Brain pericyte (primary cell): ENCODE results near the gene NUP205.

ENCODE experiments used
- DNase-seq: peaks from one replicate; pipeline ENCODE4 v3.0.0-alpha.2; 2012; ENCODE audit warnings: low read depth, low spot score

NUP205 gene

DNA sequence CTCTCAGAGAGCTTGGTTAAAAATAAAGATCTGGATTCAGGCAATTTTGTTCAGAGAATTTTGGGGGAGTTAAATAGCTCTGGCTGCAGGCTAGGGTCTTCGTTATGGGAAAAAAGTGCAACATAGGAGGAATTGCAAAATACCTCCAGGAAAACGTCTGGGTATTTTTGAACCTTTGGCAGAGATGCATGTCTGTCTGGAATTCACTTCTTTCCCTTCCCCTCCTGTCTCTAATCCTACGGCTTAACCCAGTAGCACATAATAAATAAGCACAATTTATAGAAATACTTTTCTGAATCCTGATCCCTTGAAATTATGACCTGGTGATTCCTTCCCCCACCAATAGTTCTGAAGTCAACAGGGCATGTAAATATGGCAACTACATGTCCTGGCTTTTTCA lies 19.3 kb upstream of the NUP205 start:
- no peak for DNase-seq

DNA sequence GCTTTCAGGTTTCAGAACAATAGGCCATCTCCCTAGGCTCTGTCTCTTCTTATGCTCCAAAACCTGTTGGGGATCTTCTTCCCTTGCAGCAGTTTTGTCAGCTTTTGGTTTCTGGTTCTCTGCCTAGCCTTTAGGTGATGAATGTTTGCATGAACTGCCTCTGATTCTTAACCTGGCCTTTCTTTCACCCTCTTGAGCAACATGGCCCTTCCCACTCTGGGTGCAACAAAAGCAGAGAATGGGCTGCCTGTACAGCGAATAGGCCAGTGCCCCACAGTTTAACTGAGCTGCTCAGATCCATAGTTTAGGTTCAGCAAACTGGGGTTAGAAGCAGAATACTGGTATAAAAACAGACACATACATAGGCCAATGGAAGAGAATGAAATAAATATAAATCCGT lies 18.1 kb upstream of the NUP205 start:
- no peak for DNase-seq

DNA sequence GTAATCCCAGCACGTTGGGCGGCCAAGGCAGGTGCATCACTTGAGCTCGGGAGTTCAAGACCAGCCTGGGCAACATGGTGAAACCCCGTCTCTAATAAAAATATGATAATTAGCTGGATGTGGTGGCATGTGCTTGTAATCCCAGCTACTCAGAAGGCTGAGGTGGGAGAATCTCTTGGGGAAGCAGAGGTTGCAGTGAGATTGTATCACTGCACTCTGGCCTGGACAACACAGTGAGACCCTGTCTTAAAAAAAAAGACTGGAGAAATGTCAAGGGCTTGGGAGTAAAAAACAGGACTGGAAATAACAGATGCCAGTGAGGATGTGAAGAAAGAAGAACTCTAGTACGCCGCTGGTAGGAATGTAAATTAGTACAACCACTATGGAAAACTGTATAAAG lies 16.7 kb upstream of the NUP205 start:
- DNase-seq: no peak

- DNase-seq: no peak
Observed at GRCh38 chr7:135550196-135550595, 7.5 kb upstream of the NUP205 start.

DNA sequence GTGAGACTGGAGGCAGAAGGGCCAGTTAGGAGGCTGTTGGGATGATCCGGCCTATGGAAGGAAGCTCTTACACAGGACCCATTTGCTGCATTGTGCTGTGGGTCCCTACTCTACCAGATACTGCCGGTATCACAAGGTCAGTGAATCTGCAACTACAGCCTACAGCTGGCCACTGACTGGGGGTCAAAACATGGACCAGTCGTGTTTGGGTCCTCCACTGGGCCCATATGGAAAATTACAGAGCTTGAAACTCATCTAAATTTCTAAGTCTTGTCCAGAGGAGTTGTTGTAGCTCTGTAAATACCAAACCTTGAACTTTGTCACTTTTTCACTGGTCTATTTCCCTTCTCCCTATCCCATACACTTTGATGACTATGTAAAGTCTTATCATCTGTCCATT lies 5.6 kb upstream of the NUP205 start:
- DNase-seq: no peak

DNA sequence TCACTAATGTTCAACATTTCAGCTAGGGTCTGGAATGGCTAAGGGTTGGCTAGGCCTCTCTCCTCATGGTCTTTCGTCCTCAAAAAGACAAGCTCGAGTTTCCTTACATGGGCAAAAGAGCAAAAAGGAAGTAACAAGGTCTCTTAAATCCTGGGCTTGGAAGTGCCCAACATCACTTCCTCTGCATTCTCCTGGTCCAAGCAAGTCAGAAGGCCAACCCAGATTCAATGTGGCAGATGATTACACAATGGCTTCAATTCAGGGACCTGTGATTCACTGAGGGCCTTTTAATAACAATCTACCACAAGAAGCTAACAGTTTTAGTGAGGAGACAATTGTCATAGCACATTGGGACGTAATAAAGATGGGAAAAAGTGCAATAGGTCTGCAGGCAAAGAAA lies 4.4 kb upstream of the NUP205 start:
- no peak for DNase-seq

GRCh38 chr7:135558337-135558767 lies 635 bp downstream of the NUP205 start:
- peak; percentile 12 for DNase-seq

DNA sequence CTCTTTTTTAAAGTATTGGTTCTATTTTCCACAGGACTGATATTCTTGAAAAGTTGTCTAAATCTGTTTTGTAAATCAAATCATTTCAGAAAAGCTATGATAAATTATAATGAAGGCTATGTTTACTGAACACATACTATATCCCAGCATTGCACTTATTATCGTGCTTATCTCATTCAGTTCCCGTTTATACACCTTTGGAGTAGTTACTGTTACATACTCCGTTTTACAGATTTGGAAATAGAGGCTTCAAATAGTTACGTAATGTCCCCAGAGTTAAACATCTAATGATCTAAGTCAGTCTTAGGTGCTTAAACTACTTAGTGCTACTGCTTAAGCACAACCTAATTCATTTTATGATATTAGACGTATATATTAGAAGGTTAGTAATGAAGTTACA lies 1.2 kb downstream of the NUP205 start:
- DNase-seq: no peak

- DNase-seq: no peak
Observed at GRCh38 chr7:135560631-135561030, 2.9 kb downstream of the NUP205 start.

DNA sequence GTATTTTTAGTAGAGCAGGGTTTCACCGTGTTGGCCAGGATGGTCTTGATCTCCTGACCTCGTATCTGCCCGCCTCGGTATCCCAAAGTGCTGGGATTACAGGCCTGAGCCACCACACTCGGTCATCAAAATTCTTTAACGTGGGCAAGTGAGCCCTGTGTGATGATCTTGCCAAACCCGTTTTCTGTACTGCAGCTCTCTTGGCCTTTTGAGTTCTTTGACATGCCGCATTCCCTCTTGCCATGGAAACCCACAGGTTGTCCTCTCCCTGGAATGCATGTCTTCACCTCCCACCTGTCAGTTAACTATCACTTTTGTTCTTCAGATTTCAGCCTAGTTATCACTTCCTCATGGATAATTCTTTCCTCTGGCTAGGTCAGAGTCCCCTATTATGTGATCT lies 5.0 kb downstream of the NUP205 start:
- no peak for DNase-seq

- DNase-seq: no peak
Observed at GRCh38 chr7:135571834-135572233, 14.1 kb downstream of the NUP205 start.

DNA sequence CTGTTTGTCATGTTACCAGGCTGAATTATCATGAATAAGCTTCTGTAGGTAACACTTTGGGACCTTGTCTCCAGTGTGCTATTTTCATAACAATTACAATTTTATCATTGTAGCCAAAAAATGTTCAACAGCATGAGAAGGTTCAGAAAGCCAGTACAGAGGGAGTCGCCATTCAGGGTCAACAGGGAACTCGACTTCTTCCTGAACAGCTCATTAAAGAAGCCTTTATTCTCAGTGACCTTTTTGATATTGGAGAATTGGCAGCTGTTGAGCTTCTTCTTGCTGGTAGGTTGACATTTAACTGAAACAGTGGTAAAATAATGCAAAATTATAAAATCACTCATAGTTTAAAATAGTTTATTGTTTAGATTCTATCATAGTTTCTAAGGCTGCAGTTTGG lies 15.8 kb downstream of the NUP205 start:
- no peak for DNase-seq

DNA sequence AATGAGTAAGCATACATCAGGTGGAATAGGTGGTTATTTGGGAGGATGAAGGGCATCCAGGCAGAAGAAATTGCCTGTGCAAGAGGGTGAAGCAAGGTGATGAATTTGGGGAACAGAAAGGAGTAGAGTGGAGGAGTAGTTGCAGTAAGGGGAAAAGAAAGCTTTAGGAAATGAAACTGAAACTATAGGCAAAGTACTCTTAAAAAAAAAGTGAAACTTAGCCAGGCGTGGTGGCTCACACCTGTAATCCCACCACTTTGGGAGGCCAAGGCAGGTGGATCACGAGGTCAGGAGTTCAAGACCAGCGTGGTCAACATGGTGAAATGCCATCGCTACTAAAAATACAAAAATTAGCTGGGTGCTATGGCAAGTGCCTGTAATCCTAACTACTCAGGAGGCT lies 17.6 kb downstream of the NUP205 start:
- no peak for DNase-seq

DNA sequence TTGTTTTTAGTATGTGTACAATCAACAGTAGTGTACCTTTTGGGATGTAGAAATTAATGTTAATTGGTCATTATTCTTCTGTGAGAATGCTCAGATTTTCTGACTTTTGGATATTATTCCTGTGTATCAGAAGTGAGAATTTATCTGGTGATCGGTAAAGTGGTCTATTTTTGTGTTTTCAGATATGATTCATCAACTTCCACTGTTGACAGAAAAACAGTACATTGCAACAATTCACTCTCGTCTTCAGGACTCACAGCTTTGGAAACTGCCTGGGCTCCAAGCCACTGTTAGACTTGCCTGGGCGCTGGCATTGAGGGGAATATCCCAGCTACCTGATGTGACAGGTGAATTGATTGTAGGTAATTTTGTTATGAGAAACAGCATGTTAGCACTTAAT lies 20.9 kb downstream of the NUP205 start:
- no peak for DNase-seq

- no peak for DNase-seq
Observed at GRCh38 chr7:135584362-135585353, 26.9 kb downstream of the NUP205 start.

DNA sequence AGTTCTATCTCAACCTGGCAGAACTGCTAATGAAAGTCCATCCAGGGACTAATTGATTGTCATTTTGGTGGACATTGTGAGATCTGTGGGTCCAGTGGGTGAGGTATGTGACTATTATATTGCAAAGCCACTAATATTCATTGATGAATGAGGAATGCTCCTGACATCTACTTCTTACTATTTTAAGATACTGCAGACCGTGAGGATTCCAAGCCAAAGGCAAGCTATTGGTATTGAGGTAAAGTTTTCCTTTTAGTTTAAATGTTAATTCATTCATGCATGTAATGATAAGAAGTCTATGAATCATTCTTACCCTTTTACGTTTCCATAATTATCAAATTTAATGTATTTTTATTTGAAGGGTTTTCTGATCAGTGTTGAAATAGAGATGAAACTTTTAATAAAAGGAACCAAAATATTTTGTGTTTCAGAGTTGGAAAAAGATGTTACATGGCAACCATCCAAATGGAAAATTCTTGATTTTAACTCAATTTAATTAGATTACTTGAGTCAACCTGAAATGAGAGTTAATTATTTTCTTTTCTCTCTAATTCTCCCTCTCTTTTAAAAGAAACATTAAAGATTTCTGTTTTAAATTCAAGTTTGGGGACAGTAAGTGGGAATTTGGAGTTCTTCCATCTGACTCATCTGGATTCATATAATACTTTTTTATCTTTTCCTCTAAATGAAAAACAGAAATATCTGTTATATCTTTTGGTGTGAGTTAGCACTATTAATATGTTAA lies 39.6 kb downstream of the NUP205 start:
- DNase-seq: no peak

- no peak for DNase-seq
Observed at GRCh38 chr7:135597926-135598305, 40.2 kb downstream of the NUP205 start.

DNA sequence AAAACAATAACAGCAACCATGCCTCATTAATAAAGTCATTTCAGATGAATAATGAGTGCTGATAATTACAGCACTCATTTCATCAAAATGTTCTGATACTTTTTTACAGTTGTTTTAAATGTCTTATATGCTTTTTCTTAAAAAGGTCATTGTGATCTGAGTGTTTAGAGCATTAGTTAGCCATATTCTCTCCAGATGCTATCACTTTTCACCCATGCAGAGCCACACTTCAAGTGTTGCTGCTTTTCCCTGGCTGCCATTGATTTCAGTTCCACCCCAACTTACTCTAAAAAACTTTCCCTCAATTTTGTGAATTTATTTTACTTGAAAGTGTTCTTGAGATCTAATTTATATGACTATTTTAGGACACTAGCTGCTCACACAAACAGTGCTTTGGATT lies 41.8 kb downstream of the NUP205 start:
- no peak for DNase-seq

- DNase-seq: no peak
Observed at GRCh38 chr7:135600226-135600625, 42.5 kb downstream of the NUP205 start.

DNA sequence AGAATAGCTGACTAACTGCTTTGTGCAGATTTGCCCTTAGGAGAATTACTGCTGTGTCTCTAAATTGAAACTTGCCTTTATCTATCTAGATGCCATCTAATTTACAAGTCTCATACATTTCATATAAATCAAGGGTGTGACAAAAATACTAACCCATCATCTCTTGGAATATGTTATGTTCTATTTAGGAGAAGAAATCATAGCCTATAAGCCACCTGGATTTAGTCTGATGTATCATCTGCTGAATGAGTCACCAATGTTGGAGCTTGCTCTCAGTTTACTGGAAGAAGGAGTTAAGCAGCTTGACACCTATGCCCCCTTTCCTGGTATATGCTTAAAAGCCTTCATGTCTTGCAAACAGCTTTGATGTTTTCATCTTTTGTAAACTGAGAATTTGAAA lies 43.5 kb downstream of the NUP205 start:
- DNase-seq: no peak

GRCh38 chr7:135602304-135602703 lies 44.6 kb downstream of the NUP205 start:
- DNase-seq: no peak

GRCh38 chr7:135616136-135616535 lies 58.4 kb downstream of the NUP205 start:
- no peak for DNase-seq

DNA sequence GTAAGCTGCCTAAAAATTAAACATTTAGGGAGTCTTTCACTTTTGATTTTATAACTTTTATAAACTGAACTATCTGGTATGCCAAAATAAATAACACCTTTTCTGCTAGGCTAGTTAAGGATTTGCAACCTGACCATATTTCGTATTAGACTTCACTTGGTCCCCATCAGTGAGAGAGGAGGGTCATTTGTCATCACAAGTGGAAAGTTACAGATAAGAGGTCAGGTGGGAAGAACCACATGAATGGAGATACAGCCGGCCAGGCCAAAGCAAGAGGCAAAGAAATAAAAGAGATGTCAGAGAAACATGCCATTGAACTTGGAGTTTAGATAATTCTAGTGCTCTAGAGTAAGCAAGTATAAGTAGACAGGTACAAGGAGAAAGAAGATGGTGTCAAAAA lies 60.1 kb downstream of the NUP205 start:
- no peak for DNase-seq
